ENCODE measurements around the gene TDRD7.
A peak's percentile ranks its signal among the peaks of the same experiment; 100 is the strongest.
"Not testable (repeated sequence)": the region's sequence is repeated elsewhere in the genome, so short reads cannot be mapped to it uniquely, and the experiment has no call there.

TDRD7 gene

GRCh38 chr9:97425973-97426336, 14.1 kb downstream of the TDRD7 start:
- DNase-seq (ENCODE audit: low read depth in 2 of 3, low spot score in 1 of 3), result no peak

- no peak for DNase-seq (ENCODE audit: low read depth in 2 of 3, low spot score in 1 of 3)
Observed at GRCh38 chr9:97427885-97428284, 16.0 kb downstream of the TDRD7 start.

- DNase-seq (ENCODE audit: low read depth in 2 of 3, low spot score in 1 of 3), result no peak
Observed at GRCh38 chr9:97430316-97431043, 18.6 kb downstream of the TDRD7 start.

- no peak for DNase-seq (ENCODE audit: low read depth in 2 of 3, low spot score in 1 of 3)
Observed at GRCh38 chr9:97431044-97431441, 19.1 kb downstream of the TDRD7 start.

GRCh38 chr9:97431549-97432143, 19.8 kb downstream of the TDRD7 start:
- no peak for DNase-seq (ENCODE audit: low read depth in 2 of 3, low spot score in 1 of 3)

- no peak for DNase-seq (ENCODE audit: low read depth in 2 of 3, low spot score in 1 of 3)
Observed at GRCh38 chr9:97437051-97437600, 25.2 kb downstream of the TDRD7 start.

- no peak for DNase-seq (ENCODE audit: low read depth in 2 of 3, low spot score in 1 of 3)
Observed at GRCh38 chr9:97438257-97438656, 26.4 kb downstream of the TDRD7 start.

- DNase-seq (ENCODE audit: low read depth in 2 of 3, low spot score in 1 of 3), result no peak
Observed at GRCh38 chr9:97438666-97439065, 26.8 kb downstream of the TDRD7 start.

GRCh38 chr9:97440160-97440559, 28.3 kb downstream of the TDRD7 start:
- DNase-seq (ENCODE audit: low read depth in 2 of 3, low spot score in 1 of 3), result no peak

- DNase-seq (ENCODE audit: low read depth in 2 of 3, low spot score in 1 of 3), result no peak
Observed at GRCh38 chr9:97441729-97442128, 29.8 kb downstream of the TDRD7 start.

- no peak for DNase-seq (ENCODE audit: low read depth in 2 of 3, low spot score in 1 of 3)
Observed at GRCh38 chr9:97445119-97445701, 33.3 kb downstream of the TDRD7 start.

- DNase-seq (ENCODE audit: low read depth in 2 of 3, low spot score in 1 of 3), result no peak
Observed at GRCh38 chr9:97447001-97447400, 35.1 kb downstream of the TDRD7 start.

- DNase-seq (ENCODE audit: low read depth in 2 of 3, low spot score in 1 of 3), result not testable (repeated sequence)
Observed at GRCh38 chr9:97453573-97453972, 41.7 kb downstream of the TDRD7 start.

GRCh38 chr9:97456841-97457240, 44.9 kb downstream of the TDRD7 start:
- DNase-seq (ENCODE audit: low read depth in 2 of 3, low spot score in 1 of 3), result not testable (repeated sequence)

- no peak for DNase-seq (ENCODE audit: low read depth in 2 of 3, low spot score in 1 of 3)
Observed at GRCh38 chr9:97459326-97459725, 47.4 kb downstream of the TDRD7 start.

- no peak for DNase-seq (ENCODE audit: low read depth in 2 of 3, low spot score in 1 of 3)
Observed at GRCh38 chr9:97462159-97462558, 50.3 kb downstream of the TDRD7 start.

- no peak for DNase-seq (ENCODE audit: low read depth in 2 of 3, low spot score in 1 of 3)
Observed at GRCh38 chr9:97462914-97463313, 51.0 kb downstream of the TDRD7 start.

- DNase-seq (ENCODE audit: low read depth in 2 of 3, low spot score in 1 of 3), result peak; percentile 13 to 23 (median 19)
Observed at GRCh38 chr9:97468658-97469448, 57.0 kb downstream of the TDRD7 start.

GRCh38 chr9:97470076-97470475, 58.2 kb downstream of the TDRD7 start:
- no peak for DNase-seq (ENCODE audit: low read depth in 2 of 3, low spot score in 1 of 3)

- DNase-seq (ENCODE audit: low read depth in 2 of 3, low spot score in 1 of 3), result no peak
Observed at GRCh38 chr9:97473717-97474116, 61.8 kb downstream of the TDRD7 start.

GRCh38 chr9:97474372-97474925, 62.6 kb downstream of the TDRD7 start:
- DNase-seq (ENCODE audit: low read depth in 2 of 3, low spot score in 1 of 3), result no peak

Data from stimulated activated CD4-positive, alpha-beta T cell treated with anti-CD3 and anti-CD28 coated beads, Interleukin-12 subunit alpha, Interleukin-12 subunit beta, amount 100 ng/mL, for 48 hours (primary cell).